ENCODE measurements around the gene LRRC74B. TPM values are rescaled to one million over a fixed set of nuclear protein-coding genes. Genes with fewer than 3 reads are reported as not detected.

Gene LRRC74B
- polyA plus RNA-seq, 3 donors, result not detected

DNA sequence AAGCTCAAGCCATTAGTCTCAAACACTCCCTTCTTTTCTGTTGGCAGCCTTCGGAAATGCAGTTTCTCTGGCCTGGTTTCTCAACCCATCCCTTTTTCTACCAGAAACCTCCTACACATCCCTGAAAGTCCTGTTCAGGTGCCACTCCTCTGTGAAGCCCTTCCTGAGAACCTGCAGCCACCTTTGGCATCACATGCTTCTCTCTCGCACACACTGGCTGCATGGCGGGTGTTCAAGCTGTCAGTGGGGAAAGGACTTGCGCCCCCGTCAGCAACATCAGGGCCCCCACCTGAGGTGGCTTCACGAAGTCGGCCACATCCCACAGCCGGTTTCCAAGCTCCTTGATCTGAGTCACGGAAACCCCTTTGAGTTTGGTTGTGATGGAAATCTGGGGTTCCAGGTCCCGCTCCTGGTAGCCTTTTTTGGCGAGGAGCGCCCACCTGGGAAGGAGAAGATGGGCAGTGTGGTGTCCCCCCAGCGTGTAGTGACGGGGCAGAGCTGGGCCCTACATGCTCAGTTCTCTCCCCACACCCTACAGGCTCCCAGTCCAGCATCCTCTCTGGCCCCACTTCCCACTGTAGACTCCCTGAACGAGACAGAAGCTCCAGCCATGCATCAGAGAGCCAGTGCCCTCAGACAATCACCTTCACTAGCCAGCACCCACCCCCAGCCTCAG, 1.7 kb upstream of the LRRC74B start:
- no peak for DNase-seq
- no peaks in the 10 kb centered on the region for H3K9me3 ChIP-seq (replicated peaks in 1 of 2; ENCODE audit: control insufficient read depth in 1 of 2, insufficient read depth in 1 of 2, low read length in 2 of 2)
- H3K9ac ChIP-seq (ENCODE audit: insufficient read depth, low read length, poor library complexity, severe bottlenecking), result no peak overlapping the region
- H3K36me3 Mint-ChIP-seq, result no peaks in the 10 kb centered on the region
- H3K9me3 Mint-ChIP-seq, result peaks cover 0 to 3% (median 0%) of the 10 kb centered on the region in 7 donors
- no peaks in the 10 kb centered on the region for H3K36me3 ChIP-seq (replicated peaks in 1 of 2; ENCODE audit: control insufficient read depth in 1 of 2, insufficient read depth in 2 of 2, low read length in 2 of 2)
- no peak overlapping the region for H2AFZ ChIP-seq (ENCODE audit: insufficient read depth, low read depth, low read length, poor library complexity, severe bottlenecking)
- no peak overlapping the region for H3K4me2 ChIP-seq (replicated peaks; ENCODE audit: extremely low read depth, low read length, poor library complexity, severe bottlenecking)
- 77% methylated on average over 2 of the region's 15 CpGs for WGBS (ENCODE audit: insufficient coverage)
- H3K27me3 ChIP-seq (ENCODE audit: control insufficient read depth in 2 of 2, insufficient read depth in 2 of 2, low read length in 2 of 2), result peaks cover 0 to 5% of the 10 kb centered on the region in 2 donors
- no peak for TF ChIP-seq CTCF (IDR thresholded peaks at IDR 0.05)
- no peak overlapping the region for H3K4me3 Mint-ChIP-seq
- peaks cover 14 to 21% of the 10 kb centered on the region in 2 donors for H3K4me1 ChIP-seq (ENCODE audit: control insufficient read depth in 1 of 2, insufficient read depth in 2 of 2, low read length in 2 of 2)
- no peaks in the 10 kb centered on the region for H4K20me1 ChIP-seq (ENCODE audit: insufficient read depth, low read length)
- intact Hi-C loops (cut with micrococcal nuclease), result loop anchor here in 1 of 2 donors (10.0 kb wide), 1 partner anchor 59 kb away; the partner anchor contains the start of gene LZTR1
- H3K27ac ChIP-seq (ENCODE audit: low read depth in 1 of 2, low read length in 2 of 2), result no peak overlapping the region
- H3K4me3 ChIP-seq (replicated peaks in 1 of 3; ENCODE audit: low read depth in 2 of 3, low read length in 3 of 3), result no peak overlapping the region
- H3K4me1 Mint-ChIP-seq, result peaks cover 24% of the 10 kb centered on the region
- H3K27me3 Mint-ChIP-seq (ENCODE audit: low read depth in 3 of 3), result peaks cover 14 to 19% (median 17%) of the 10 kb centered on the region in 3 donors
- no peaks in the 10 kb centered on the region for H3K79me2 ChIP-seq (ENCODE audit: insufficient read depth, low read length)
- H3K27ac Mint-ChIP-seq, result no peak overlapping the region

DNA sequence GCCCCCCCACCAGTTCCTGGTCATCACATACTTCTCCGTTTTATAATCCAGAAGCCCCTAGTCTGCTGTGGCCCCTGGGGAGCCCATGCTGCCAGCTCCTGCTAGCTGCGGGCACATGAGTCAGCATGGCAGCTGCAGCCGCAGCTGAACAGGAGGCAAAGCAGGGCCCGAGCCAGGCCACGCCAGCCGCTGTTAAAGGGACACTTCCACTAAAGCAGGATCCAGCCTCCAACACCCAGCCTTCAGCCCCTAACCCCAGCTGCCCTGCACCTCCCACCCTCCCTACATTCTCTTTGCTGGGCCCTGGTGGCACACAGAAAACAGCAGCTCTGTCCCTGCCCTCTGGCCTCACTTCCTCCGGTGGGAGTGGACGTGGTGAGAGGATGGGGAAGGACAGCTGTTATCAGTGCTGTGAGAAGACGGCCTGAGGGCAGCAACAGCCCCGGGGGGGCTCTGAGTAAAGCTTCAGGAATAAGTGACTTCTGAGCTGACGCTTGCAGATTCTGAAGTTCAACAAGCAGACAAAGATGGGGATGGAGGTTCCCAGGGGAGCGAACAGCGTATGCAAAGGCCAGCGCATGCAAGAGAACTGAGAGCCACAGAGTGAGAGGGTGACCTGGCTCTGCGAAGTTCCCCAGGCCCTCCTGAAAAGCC, 688 bp upstream of the LRRC74B start:
- H3K27me3 Mint-ChIP-seq (ENCODE audit: low read depth in 3 of 3), result peaks cover 14 to 19% (median 17%) of the 10 kb centered on the region in 3 donors
- DNase-seq, result peak in 2 of 3 donors; percentile 9 to 17
- H4K20me1 ChIP-seq (ENCODE audit: insufficient read depth, low read length), result no peaks in the 10 kb centered on the region
- peaks cover 0 to 3% (median 0%) of the 10 kb centered on the region in 7 donors for H3K9me3 Mint-ChIP-seq
- peaks cover 14 to 21% of the 10 kb centered on the region in 2 donors for H3K4me1 ChIP-seq (ENCODE audit: control insufficient read depth in 1 of 2, insufficient read depth in 2 of 2, low read length in 2 of 2)
- H3K36me3 ChIP-seq (replicated peaks in 1 of 2; ENCODE audit: control insufficient read depth in 1 of 2, insufficient read depth in 2 of 2, low read length in 2 of 2), result no peaks in the 10 kb centered on the region
- H3K27ac ChIP-seq (ENCODE audit: low read depth in 1 of 2, low read length in 2 of 2), result no peak overlapping the region
- H3K79me2 ChIP-seq (ENCODE audit: insufficient read depth, low read length), result no peaks in the 10 kb centered on the region
- H3K9ac ChIP-seq (ENCODE audit: insufficient read depth, low read length, poor library complexity, severe bottlenecking), result peak overlapping the region; percentile 38
- H2AFZ ChIP-seq (ENCODE audit: insufficient read depth, low read depth, low read length, poor library complexity, severe bottlenecking), result peak overlapping the region; percentile 65
- H3K4me1 Mint-ChIP-seq, result peaks cover 24% of the 10 kb centered on the region
- peak overlapping the region in 2 of 3 experiments; percentile 13 to 68 for H3K4me3 ChIP-seq (replicated peaks in 1 of 3; ENCODE audit: low read depth in 2 of 3, low read length in 3 of 3)
- peak overlapping the region; percentile 70 to 97 for H3K4me3 Mint-ChIP-seq
- 5% methylated on average over 15 of the region's 15 CpGs for WGBS (ENCODE audit: insufficient coverage)
- no peaks in the 10 kb centered on the region for H3K36me3 Mint-ChIP-seq
- peak overlapping the region; percentile 64 for H3K4me2 ChIP-seq (replicated peaks; ENCODE audit: extremely low read depth, low read length, poor library complexity, severe bottlenecking)
- peak overlapping the region; percentile 32 to 94 (median 68) for H3K27ac Mint-ChIP-seq
- no peak for TF ChIP-seq CTCF (IDR thresholded peaks at IDR 0.05)
- intact Hi-C loops (cut with micrococcal nuclease), result loop anchor here in 1 of 2 donors (10.0 kb wide), 1 partner anchor 60 kb away; the partner anchor contains the start of gene LZTR1
- peaks cover 0 to 5% of the 10 kb centered on the region in 2 donors for H3K27me3 ChIP-seq (ENCODE audit: control insufficient read depth in 2 of 2, insufficient read depth in 2 of 2, low read length in 2 of 2)
- no peaks in the 10 kb centered on the region for H3K9me3 ChIP-seq (replicated peaks in 1 of 2; ENCODE audit: control insufficient read depth in 1 of 2, insufficient read depth in 1 of 2, low read length in 2 of 2)

Measured in CD14-positive monocyte (primary cell).